GM12874 (cell line): ENCODE measurements around the gene PLEKHN1.

Experiments
- CTCF ChIP-seq: IDR thresholded peaks from 2 replicates; pipeline ENCODE4 v1.5.1; 2011; ENCODE audit warnings: low read depth, mild to moderate bottlenecking, control low read depth, low read length, moderate library complexity; ENCODE audit not compliant: insufficient read depth

The PLEKHN1 gene

GRCh38 chr1:969260-969855, 3.1 kb downstream of the PLEKHN1 start:
- no peak for TF ChIP-seq CTCF

GRCh38 chr1:970242-970972, 4.1 kb downstream of the PLEKHN1 start:
- TF ChIP-seq CTCF: no peak

- TF ChIP-seq CTCF: no peak
Observed at GRCh38 chr1:970973-971730, 4.9 kb downstream of the PLEKHN1 start.

- TF ChIP-seq CTCF: no peak
Observed at GRCh38 chr1:971751-972506, 5.6 kb downstream of the PLEKHN1 start.

GRCh38 chr1:972726-973458, 6.6 kb downstream of the PLEKHN1 start:
- no peak for TF ChIP-seq CTCF

GRCh38 chr1:973459-974292, 7.4 kb downstream of the PLEKHN1 start:
- TF ChIP-seq CTCF: no peak
